T47D (cell line): ENCODE measurements around the gene GCNT1.
A peak's percentile ranks its signal among the peaks of the same experiment; 100 is the strongest.
"Not testable (repeated sequence)": the region's sequence is repeated elsewhere in the genome, so short reads cannot be mapped to it uniquely, and the experiment has no call there.

ENCODE experiments used
- DNase-seq, 2 experiments: peaks; one replicate each; pipeline versions ENCODE4 v3.0.0 to v3.0.0-alpha.2; 2011 to 2012; ENCODE audit warnings: low read depth in 1 of 2, low spot score in 1 of 2
- JUND ChIP-seq: IDR thresholded peaks from 2 replicates; pipeline ENCODE4 v1.6.1; 2012; ENCODE audit warnings: low read depth
- in situ Hi-C: cut with HindIII; loops from 2 replicates; pipeline ENCODE4 v1.10.0; 2016; ENCODE audit warnings: low sequenced_read_pairs, low pct_unique_long_range_greater_than_20kb

The GCNT1 gene

DNA sequence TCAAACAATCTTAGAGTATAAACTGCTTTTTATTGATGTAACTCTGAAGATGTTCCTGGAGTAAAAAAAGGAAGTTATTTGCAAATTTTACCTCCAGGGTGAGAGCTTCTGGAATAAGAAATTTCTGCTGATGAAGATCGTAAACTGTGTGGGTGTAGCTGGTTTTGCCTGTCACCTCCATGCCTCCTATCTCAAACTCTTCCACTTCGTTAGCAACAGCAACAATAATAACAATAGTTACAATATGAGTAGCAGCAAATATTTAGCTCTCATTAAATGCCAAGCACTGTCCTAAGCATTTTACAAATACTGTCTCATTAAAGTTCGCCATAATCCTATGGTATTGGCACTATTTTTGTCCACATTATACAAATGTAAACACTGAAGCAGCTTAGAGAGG, 57.9 kb downstream of the GCNT1 start:
- DNase-seq, result no peak
- no peak for TF ChIP-seq JUND
- in situ Hi-C loops, result no loop called here

GRCh38 chr9:76519075-76519835, 60.3 kb downstream of the GCNT1 start:
- peak in 1 of 2 experiments; percentile 22 for DNase-seq
- in situ Hi-C loops, result no loop called here
- TF ChIP-seq JUND, result no peak

DNA sequence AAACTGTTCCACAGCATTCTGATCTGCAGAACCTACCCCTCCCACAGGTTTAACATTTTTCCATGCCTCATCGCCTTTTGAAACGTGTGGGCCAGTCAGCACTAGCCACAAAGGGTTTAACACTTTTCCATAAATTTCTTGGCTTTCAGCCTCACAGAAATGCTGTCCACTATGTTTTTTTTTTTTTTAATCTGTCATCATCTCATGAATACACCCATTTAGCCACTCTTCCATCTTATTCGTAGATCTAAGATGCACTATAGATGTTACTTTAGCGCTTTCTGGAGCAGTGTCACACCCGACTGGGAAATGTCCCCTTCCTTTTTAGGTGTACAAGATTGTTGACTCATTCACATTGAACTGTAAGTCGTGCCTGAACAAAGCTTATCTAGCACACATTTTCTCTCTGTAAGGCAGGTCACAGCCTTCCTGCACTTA, 62.3 kb downstream of the GCNT1 start:
- TF ChIP-seq JUND, result no peak
- DNase-seq, result no peak
- in situ Hi-C loops, result no loop called here

DNA sequence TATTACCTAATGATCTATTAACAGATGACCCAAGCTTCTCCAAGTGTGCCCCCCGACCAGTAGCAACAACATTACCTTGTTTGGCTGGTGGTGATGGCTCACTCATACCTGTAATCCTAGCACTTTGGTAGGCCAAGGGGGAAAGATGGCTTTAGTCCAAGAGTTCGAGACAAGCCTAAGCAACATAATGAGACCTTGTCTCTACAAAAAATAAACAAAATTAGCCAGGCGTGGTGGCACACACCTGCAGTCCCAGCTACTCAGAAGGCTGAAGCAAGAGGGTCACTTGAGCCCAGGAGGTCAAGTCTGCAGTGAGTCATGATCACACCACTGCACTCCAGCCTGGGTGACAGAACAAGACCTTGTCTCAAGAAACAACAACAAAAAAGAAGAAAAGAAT, 62.9 kb downstream of the GCNT1 start:
- no peak for DNase-seq
- in situ Hi-C loops, result no loop called here
- no peak for TF ChIP-seq JUND

DNA sequence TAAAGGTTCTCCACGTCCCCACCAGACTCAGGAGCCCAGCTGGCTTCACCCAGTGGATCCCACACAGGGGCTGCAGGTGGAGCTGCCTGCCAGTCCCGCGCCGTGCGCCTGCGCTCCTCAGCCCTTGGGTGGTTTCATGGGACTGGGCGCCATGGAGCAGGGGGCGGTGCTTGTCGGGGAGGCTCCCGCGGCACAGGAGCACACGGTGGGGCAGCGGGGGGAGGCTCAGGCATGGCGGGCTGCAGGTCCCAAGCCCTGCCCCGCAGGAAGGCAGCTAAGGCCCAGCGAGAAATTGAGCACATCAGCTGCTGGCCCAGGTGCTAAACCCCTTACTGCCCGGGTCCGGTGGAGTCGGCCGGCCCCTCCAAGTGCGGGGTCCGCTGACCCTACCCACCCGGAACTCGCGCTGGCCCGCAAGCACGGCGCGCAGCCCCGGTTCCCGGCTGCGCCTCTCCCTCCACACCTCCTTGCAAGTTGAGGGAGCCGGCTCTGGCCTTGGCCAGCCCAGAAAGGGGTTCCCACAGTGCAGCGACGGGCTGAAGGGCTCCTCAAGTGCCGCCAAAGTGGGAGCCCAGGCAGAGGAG, 64.7 kb downstream of the GCNT1 start:
- in situ Hi-C loops, DNase-seq: not testable (repeated sequence)

DNA sequence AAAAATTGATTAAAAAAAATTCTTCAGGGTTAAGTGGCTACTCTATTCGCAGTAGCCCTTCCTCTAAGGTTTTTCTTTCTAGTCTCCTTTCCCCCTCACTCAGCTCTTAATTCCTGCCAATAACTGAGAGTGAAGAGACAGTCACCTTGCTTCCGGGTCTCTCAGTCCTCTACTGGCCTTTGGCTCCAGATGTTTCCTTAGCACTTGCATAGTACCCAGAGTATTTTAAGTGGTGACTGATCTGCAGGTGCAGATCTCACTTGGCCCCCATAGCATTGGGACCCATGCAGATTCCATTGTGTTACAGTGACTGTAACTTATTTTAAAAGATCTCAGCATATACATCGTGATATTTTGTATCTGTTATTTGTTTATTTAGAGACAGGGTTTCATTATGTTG, 66.2 kb downstream of the GCNT1 start:
- no peak for DNase-seq
- in situ Hi-C loops, result no loop called here
- no peak for TF ChIP-seq JUND

DNA sequence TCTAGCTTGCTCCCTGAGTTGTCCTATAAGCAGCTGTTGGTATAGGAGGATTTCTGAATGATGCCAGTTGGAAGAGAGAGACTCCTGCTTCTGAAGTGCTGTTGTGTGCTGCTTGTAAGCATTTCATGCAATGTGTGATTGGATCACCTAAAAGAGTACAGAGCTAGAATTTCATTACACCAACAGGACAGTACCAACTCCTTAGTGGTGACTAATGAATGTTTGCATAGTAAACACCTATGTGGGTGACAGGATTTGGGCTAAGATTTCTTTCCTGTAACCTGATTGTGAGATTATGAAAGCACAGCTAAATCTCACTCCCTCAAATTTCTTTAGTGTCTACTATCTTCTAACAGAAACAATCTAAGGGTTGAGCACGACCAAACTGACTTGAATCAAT, 67.0 kb downstream of the GCNT1 start:
- in situ Hi-C loops, result no loop called here
- DNase-seq, result peak in 1 of 2 experiments; percentile 26
- no peak for TF ChIP-seq JUND

DNA sequence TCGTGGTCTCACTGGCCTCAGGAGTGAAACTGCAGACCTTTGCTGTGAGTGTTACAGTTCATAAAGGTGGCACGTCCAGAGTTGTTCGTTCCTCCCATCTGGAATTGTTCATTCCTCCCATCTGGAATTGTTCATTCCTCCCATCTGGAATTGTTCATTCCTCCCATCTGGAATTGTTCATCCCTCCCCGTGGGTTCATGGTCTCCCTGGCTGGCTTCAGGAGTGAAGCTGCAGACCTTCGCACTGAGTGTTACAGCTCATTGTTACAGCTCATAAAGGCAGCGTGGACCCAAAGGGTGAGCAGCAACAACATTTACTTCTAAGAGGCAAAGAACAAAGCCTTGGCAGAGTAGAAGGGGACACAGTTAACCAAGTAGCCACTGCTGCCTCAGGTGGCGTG, 69.1 kb downstream of the GCNT1 start:
- TF ChIP-seq JUND, result no peak
- no peak for DNase-seq

GRCh38 chr9:76528642-76529190, 69.7 kb downstream of the GCNT1 start:
- in situ Hi-C loops, result no loop called here
- no peak for TF ChIP-seq JUND
- DNase-seq, result no peak

More for the DNA sequence above, 69.1 kb downstream of the GCNT1 start:
- in situ Hi-C loops, result no loop called here

DNA sequence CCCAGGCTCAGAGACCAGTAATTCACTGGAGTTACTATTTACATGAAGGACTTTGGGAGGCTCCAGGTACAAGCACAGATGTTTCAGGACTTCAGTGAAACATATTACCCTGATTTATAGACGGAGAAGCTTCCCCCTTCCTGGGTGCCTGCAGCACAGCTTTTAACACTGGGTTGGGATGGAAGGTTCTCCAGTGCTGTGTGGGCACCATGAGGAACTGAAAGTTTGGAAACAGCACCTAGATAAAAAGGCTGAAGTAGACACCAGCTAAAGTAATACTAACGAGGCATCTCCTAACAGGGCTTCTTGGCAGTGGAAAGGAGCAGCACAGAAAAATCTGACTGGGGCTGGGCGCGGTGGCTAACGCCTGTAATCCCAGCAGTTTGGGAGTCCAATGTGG, 70.7 kb downstream of the GCNT1 start:
- no peak for TF ChIP-seq JUND
- DNase-seq, result no peak
- in situ Hi-C loops, result no loop called here

GRCh38 chr9:76530458-76531110, 71.6 kb downstream of the GCNT1 start:
- TF ChIP-seq JUND, result no peak
- in situ Hi-C loops, result no loop called here
- no peak for DNase-seq

- TF ChIP-seq JUND, result no peak
- in situ Hi-C loops, result no loop called here
- DNase-seq, result peak; percentile 11 to 53
Measured at GRCh38 chr9:76531231-76531780, 72.3 kb downstream of the GCNT1 start.

DNA sequence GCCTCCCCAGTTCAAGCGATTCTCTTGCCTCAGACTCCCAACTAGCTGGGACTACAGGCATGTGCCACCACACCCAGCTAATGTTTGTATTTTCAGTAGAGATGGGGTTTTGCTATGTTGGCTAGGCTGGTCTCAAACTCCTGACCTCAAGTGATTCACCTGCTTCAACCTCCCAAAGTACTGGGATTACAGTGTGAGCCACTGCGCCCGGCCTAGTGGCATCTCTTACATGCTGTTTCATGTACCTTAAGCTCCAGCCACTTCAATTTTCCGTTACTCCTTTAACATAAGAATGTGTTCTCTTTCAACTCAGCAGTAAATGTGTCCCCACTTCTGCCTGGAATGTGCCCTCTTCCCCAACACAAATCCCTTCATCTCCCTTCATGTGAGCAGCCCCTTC, 73.9 kb downstream of the GCNT1 start:
- DNase-seq, in situ Hi-C loops: not testable (repeated sequence)
